PC-9 (cell line): ENCODE measurements around the gene IL11RA.

Experiments
- CTCF ChIP-seq: fragments of 200-600 bp; sonication (generic); conservative IDR thresholded peaks from 2 replicates; pipeline ENCODE4 v1.6.1; 2017; ENCODE audit warnings: mixed run types, antibody characterized with exemption, mild to moderate bottlenecking, moderate library complexity
- EZH2 ChIP-seq: fragments of 200-600 bp; sonication (generic); IDR thresholded peaks from 2 replicates; pipeline ENCODE4 v1.8.0; 2017; ENCODE audit warnings: antibody characterized with exemption, low read depth

GRCh38 chr9:34689512-34689911, 37.5 kb downstream of the IL11RA start:
- TF ChIP-seq CTCF (no peak), EZH2 (no peak)
